GM12892 (cell line): ENCODE results near the gene TMEM87A. TPM values are rescaled to one million over a fixed set of nuclear protein-coding genes. Genes with fewer than 3 reads are reported as not detected.
"Not testable (repeated sequence)": the region's sequence is repeated elsewhere in the genome, so short reads cannot be mapped to it uniquely, and the experiment has no call there.

Experiments
- DNase-seq: peaks from one replicate; pipeline ENCODE4 v3.0.0; 2011; ENCODE audit not compliant: insufficient read length
- FAIRE-seq: peaks from 2 replicates; lab custom pipeline; 2011; peaks lifted over from hg19 to GRCh38; lab: Jason Lieb, UNC
- POLR2A ChIP-seq: IDR thresholded peaks from 2 replicates; pipeline ENCODE4 v1.6.1; 2011; ENCODE audit warnings: low read depth, low read length, control low read depth
- POLR2AphosphoS5 ChIP-seq: IDR thresholded peaks from 2 replicates; pipeline ENCODE4 v1.6.1; 2011; ENCODE audit warnings: low read depth, low read length, control low read depth
- TAF1 ChIP-seq: IDR thresholded peaks from 2 replicates; pipeline ENCODE4 v1.6.1; 2011; ENCODE audit warnings: low read depth, mild to moderate bottlenecking, control low read depth, low read length, borderline replicate concordance
- polyA plus RNA-seq: library from polyadenylated mRNA; unstranded; fragments of >200 nt; gene quantifications from one replicate; pipeline ENCODE4 v1.2.1, GENCODE V29; 2012; ENCODE audit warnings: missing spikeins, inconsistent platforms; ENCODE audit not compliant: missing spikeins

TMEM87A gene
- polyA plus RNA-seq = 18.6 TPM

- DNase-seq (peak; percentile 67), FAIRE-seq (peak; percentile 95)
- peak; percentile 98 for TF ChIP-seq POLR2AphosphoS5
- peak; percentile 98 for TF ChIP-seq POLR2A
- TF ChIP-seq TAF1 = peak; percentile 81
Measured at GRCh38 chr15:42272939-42273899, at the start of gene TMEM87A, which contains the start of gene GANC. Gene TMEM87A, minus strand, starts transcription at chr15:42273433. Its CDS starts 35 bp downstream, at chr15:42273398. Gene GANC, plus strand, starts transcription at chr15:42273201. Its CDS starts 1,281 bp downstream, at chr15:42274482.

- DNase-seq (no peak), FAIRE-seq (no peak)
- no peak for TF ChIP-seq TAF1
- no peak for TF ChIP-seq POLR2AphosphoS5
- no peak for TF ChIP-seq POLR2A
Measured at GRCh38 chr15:42319206-42319605, 46.0 kb upstream of the TMEM87A start.

DNA sequence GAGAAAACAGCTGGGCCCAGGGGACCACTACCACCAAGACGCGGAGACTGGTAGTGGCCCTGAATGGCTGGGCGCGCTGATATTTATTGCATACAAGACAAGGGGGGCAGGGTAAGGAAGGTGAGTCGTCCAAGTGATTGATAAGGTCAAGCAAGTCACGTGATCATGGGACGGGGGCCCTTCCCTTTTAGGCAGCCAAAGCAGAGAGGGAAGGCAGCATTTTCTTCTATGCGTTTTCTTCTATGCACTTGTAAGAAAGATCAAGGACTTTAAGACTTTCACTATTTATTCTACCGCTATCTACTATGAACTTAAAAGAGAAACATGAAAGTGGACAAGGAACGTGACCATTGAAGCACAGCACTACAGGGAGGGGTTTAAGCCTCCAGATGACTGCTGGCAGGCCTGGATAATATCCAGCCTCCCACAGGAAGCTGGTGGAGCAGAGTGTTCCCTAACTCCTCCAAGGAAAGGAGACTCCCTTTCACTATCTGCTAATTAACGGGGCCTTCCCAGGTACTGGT is 43.1 kb upstream of the TMEM87A start:
- not testable (repeated sequence) for FAIRE-seq, DNase-seq

DNA sequence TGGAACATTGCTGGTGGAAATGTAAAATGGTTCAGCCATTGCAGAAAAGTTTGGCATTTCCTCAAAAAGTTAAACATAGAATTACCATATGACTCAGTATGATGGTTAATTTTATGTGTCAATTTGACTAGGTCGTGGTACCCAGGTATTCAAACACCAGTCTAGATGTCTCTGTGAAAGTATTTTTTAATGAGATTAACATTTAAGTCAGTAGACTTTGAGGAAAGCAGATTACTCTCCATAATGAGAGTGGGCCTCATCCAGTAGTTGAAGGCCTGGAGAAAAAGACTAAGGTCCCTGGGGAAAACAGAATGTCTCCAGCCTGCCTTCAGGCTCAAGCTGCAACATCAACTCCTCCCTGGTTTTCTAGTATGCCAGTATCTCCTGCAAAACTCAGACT is 42.3 kb upstream of the TMEM87A start:
- DNase-seq (no peak), FAIRE-seq (no peak)
- TF ChIP-seq POLR2AphosphoS5 (no peak), POLR2A (no peak), TAF1 (no peak)

DNA sequence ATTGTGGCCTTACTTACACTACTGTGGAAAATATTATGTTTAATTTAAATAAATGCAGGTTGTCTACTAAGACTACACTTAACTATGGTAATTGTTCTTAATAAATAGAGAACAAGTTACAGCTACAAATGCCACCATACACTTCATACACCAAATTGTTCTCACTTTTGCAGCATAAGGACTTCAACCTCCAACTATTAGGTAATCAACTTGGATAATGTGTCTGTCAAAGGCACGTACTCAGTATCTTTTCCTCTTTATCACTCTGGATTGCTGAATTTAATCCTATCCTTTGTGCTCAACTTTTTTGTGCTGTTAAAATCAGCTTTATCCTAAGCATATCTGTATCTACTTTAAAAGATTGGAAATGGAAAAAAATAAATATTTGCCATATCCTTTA is 41.6 kb upstream of the TMEM87A start:
- TF ChIP-seq POLR2AphosphoS5 = no peak
- no peak for TF ChIP-seq POLR2A
- TF ChIP-seq TAF1 = no peak
- FAIRE-seq (no peak), DNase-seq (no peak)

DNA sequence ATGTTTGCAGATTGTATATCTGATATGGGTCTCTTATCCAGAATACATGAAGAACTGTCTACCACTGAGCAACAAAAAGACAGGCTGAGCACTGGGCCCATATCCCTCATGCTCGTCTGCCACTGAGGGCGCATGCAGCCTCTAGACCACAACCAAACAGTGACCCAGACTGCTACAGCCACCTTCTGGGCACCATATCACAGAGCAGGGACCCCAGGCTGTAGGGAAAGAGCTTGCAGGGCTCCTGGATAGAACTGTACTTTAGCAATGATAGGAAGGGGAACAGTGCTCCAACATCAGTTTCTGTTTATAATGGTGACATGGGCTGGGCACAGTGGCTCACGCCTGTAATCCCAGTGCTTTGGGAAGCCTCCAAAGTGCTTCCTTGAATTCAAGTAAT is 40.2 kb upstream of the TMEM87A start:
- TF ChIP-seq TAF1 (no peak), POLR2A (no peak), POLR2AphosphoS5 (no peak)
- FAIRE-seq (no peak), DNase-seq (no peak)

GRCh38 chr15:42306681-42307080 is 33.4 kb upstream of the TMEM87A start:
- no peak for FAIRE-seq
- TF ChIP-seq POLR2AphosphoS5 (no peak), POLR2A (no peak), TAF1 (no peak)
- DNase-seq = no peak

- FAIRE-seq, DNase-seq: not testable (repeated sequence)
Measured at GRCh38 chr15:42301004-42301403, 27.8 kb upstream of the TMEM87A start.

DNA sequence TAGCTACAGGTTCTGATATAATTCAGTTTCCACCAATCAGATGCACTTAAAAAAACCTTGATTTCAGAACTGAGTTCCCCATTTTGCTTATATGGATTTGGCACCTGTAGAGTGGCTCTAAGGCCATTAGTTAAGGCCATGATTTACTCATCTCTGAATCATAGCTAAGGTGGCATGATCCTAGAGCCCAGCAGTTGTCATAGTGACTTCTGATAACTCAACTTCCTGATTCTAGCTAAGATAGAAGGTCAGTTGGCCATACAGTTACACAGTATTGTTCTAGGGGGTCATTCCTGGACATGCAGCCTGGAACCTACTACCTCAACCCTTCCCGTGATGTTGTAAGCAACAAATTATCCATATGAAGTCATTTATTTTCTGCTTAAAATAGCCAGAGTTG is 15.9 kb upstream of the TMEM87A start:
- DNase-seq (no peak), FAIRE-seq (no peak)
- TF ChIP-seq POLR2AphosphoS5 (no peak), TAF1 (no peak), POLR2A (no peak)

- no peak for TF ChIP-seq POLR2A
- TF ChIP-seq TAF1 = no peak
- no peak for DNase-seq
- FAIRE-seq = no peak
Measured at GRCh38 chr15:42287931-42288330, 14.7 kb upstream of the TMEM87A start.

DNA sequence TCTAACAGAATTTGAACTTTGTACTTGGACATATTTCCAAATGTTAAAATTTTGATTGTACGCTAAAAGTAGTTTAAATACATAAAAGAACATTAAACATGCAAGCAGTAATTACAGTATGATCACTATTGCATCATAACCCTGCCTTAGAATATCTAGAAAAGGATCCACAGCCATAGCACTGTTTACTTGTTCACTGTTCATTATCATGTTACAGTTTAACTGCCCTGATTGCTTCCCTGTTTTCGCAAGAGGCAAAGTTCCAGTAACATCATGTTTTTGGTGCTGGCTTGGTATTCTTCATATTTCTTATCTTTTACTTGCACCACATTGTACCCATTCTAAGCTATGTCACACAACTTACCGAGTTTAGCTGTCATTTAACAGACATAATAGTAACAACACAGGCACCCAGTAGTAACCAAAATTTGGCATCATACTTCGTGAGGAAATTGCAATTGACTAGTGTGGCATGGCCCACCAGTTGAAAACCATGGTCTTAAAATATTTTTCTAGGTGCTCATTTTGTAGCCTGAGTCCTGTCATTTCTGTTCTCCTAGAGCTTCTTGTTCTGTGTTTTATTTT is 13.3 kb upstream of the TMEM87A start:
- TF ChIP-seq POLR2AphosphoS5 (no peak), TAF1 (no peak), POLR2A (no peak)
- DNase-seq (no peak), FAIRE-seq (no peak)

DNA sequence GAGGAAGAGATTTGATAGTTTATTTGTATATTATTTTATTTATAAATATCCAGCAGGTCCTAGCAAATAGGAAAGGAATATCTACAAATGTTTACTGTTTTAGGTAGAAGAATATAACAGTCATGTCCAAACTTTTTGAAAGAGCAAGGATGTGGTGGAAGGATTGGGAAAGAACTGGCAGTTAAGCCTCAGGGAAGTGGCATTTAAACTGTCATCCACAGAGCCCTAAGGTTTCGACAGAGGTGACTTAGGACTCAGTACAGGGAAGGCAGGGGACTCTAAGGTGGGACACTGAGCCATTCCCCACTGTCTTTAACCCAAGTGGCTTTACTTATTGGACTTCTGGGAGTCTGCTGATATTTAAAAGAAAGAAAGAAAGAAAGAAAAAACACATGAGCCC is 11.8 kb upstream of the TMEM87A start:
- TF ChIP-seq POLR2A = no peak
- TF ChIP-seq TAF1 = no peak
- TF ChIP-seq POLR2AphosphoS5 = no peak
- DNase-seq (no peak), FAIRE-seq (no peak)
